ENCODE data around the gene RAB5A. TPM values are rescaled to one million over a fixed set of nuclear protein-coding genes. Genes with fewer than 3 reads are reported as not detected.

Gene RAB5A
- total RNA-seq, 1 experiment from 2014 or later: 65.1 TPM

DNA sequence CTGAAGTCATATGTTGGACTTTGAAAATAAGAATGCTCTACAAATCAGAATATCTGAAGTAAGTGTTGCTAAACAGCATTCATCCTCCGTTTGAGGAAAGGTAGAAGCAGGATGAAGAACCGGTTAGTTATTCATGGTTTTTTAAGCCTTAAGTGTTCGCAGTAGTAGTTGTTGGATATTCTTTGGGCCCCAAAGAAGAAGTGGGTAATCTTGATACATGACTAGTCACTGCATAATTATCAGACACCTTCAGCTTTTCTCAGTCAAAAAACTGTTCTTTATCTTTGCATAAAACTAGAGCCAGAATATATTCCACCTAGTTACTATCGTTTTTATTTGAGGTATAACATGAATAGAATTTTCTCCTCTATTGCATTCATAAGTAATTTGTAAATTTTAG, 13.8 kb downstream of the RAB5A start:
- no peak for DNase-seq
- Histone ChIP-seq H3F3A (ENCODE audit: insufficient read depth, low read depth) (no peaks in the 10 kb centered on the region; the same call in none of the 2 replicates), H3K4me1 (replicated peaks; ENCODE audit: insufficient read depth) (no peaks in the 10 kb centered on the region), H3K27ac (no peak overlapping the region), H4K20me1 (ENCODE audit: insufficient read depth) (peaks cover 84% of the 10 kb centered on the region), H3K79me2 (ENCODE audit: low read depth) (peaks cover 93% of the 10 kb centered on the region), H3K4me3 (no peak overlapping the region), H3K4me2 (no peak overlapping the region), H3K36me3 (ENCODE audit: low read depth) (peaks cover 9% of the 10 kb centered on the region; the same call in 1 of the 2 replicates), H3K9me3 (ENCODE audit: insufficient read depth, low read depth) (no peaks in the 10 kb centered on the region), H3K9me2 (ENCODE audit: insufficient read depth) (no peaks in the 10 kb centered on the region), H2AFZ (no peak overlapping the region), H3K27me3 (ENCODE audit: insufficient read depth, low read depth) (no peaks in the 10 kb centered on the region)
- POLR2A ChIA-PET (ENCODE audit: unreplicated experiment): no interaction called here
- CTCF ChIA-PET: no interaction called here
- intact Hi-C loops (cut with micrococcal nuclease; ENCODE audit: unreplicated experiment): no loop called here
- TF ChIP-seq, protein P1, sequence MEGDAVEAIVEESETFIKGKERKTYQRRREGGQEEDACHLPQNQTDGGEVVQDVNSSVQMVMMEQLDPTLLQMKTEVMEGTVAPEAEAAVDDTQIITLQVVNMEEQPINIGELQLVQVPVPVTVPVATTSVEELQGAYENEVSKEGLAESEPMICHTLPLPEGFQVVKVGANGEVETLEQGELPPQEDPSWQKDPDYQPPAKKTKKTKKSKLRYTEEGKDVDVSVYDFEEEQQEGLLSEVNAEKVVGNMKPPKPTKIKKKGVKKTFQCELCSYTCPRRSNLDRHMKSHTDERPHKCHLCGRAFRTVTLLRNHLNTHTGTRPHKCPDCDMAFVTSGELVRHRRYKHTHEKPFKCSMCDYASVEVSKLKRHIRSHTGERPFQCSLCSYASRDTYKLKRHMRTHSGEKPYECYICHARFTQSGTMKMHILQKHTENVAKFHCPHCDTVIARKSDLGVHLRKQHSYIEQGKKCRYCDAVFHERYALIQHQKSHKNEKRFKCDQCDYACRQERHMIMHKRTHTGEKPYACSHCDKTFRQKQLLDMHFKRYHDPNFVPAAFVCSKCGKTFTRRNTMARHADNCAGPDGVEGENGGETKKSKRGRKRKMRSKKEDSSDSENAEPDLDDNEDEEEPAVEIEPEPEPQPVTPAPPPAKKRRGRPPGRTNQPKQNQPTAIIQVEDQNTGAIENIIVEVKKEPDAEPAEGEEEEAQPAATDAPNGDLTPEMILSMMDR (conservative IDR thresholded peaks at IDR 0.05): no peak
- TF ChIP-seq EZH2 (IDR thresholded peaks at IDR 0.05; ENCODE audit: low read depth): no peak
- no TSS peak for BruUV-seq (replicated peaks)

DNA sequence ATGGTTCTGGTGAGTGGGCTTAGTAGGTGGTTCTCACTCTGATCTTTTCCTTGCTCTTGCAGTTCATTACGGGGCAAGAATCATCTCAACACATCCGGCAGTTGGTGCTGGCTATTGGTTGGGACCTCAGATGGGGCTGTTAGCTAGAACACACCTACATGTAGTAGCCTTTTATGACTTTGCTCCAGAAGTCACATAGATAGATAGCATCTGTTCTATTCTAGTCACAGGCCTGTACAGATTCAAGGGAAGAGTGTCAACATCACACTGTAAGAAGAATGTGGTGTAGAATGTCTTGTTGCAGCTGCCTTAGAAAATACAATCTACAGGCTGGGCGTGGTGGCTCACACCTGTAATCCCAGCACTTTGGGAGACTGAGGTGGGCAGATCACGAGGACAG, 15.1 kb downstream of the RAB5A start:
- CTCF ChIA-PET: no interaction called here
- Histone ChIP-seq H3K79me2 (ENCODE audit: low read depth) (peaks cover 93% of the 10 kb centered on the region), H3K4me2 (no peak overlapping the region), H3K36me3 (ENCODE audit: low read depth) (peaks cover 6% of the 10 kb centered on the region; the same call in 1 of the 2 replicates), H3F3A (ENCODE audit: insufficient read depth, low read depth) (no peaks in the 10 kb centered on the region; the same call in none of the 2 replicates), H4K20me1 (ENCODE audit: insufficient read depth) (peaks cover 83% of the 10 kb centered on the region), H3K4me1 (replicated peaks; ENCODE audit: insufficient read depth) (no peaks in the 10 kb centered on the region), H3K9me3 (ENCODE audit: insufficient read depth, low read depth) (no peaks in the 10 kb centered on the region), H2AFZ (no peak overlapping the region), H3K27ac (no peak overlapping the region), H3K9me2 (ENCODE audit: insufficient read depth) (no peaks in the 10 kb centered on the region), H3K27me3 (ENCODE audit: insufficient read depth, low read depth) (no peaks in the 10 kb centered on the region), H3K4me3 (no peak overlapping the region)
- DNase-seq: no peak
- POLR2A ChIA-PET (ENCODE audit: unreplicated experiment): no interaction called here
- intact Hi-C loops (cut with micrococcal nuclease; ENCODE audit: unreplicated experiment): no loop called here
- BruUV-seq (replicated peaks): no TSS peak
- TF ChIP-seq, protein P1 (conservative IDR thresholded peaks at IDR 0.05): no peak

DNA sequence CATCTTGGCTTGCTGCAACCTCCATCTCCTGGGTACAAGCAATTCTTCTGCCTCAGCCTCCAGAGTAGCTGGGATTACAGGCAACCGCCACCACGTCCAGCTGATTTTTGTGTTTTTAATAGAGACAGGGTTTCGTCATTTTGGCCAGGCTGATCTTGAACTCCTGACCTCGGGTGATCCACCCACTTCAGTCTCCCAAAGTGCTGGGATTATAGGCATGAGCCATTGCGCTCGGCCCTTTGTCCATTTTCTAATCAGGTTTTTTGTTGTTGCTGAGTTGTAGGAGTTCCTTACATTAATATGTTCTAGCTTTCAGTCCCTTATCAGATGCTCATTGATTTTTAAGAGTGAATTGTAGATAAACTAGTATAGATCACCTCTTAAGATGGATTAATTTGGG, 20.3 kb downstream of the RAB5A start:
- Histone ChIP-seq H4K20me1 (ENCODE audit: insufficient read depth) (peaks cover 75% of the 10 kb centered on the region), H3K27ac (no peak overlapping the region), H3K9me2 (ENCODE audit: insufficient read depth) (no peaks in the 10 kb centered on the region), H3K4me3 (no peak overlapping the region), H3K79me2 (ENCODE audit: low read depth) (peaks cover 86% of the 10 kb centered on the region), H3K36me3 (ENCODE audit: low read depth) (peaks cover 11% of the 10 kb centered on the region), H3K4me2 (no peak overlapping the region), H2AFZ (no peak overlapping the region), H3K4me1 (replicated peaks; ENCODE audit: insufficient read depth) (peaks cover 21% of the 10 kb centered on the region), H3K9me3 (ENCODE audit: insufficient read depth, low read depth) (no peaks in the 10 kb centered on the region), H3F3A (ENCODE audit: insufficient read depth, low read depth) (peaks cover 30% of the 10 kb centered on the region), H3K27me3 (ENCODE audit: insufficient read depth, low read depth) (no peaks in the 10 kb centered on the region)
- intact Hi-C loops (cut with micrococcal nuclease; ENCODE audit: unreplicated experiment): no loop called here
- no TSS peak for BruUV-seq (replicated peaks)
- TF ChIP-seq, protein P1 (conservative IDR thresholded peaks at IDR 0.05): no peak
- no peak for TF ChIP-seq EZH2 (IDR thresholded peaks at IDR 0.05; ENCODE audit: low read depth)
- no peak for DNase-seq
- POLR2A ChIA-PET (ENCODE audit: unreplicated experiment): no interaction called here
- CTCF ChIA-PET: interaction anchor here (0.7 kb wide), 1 partner anchor 545 kb away, joined by 3 read pairs; no protein-coding TSS in a partner anchor
